Ishikawa (cell line): ENCODE measurements around the gene QSOX1.

Experiments
- CREB1 ChIP-seq: IDR thresholded peaks from 2 replicates; pipeline ENCODE4 v1.6.1; 2012; ENCODE audit warnings: low read depth
- EGR1 ChIP-seq: IDR thresholded peaks from 2 replicates; pipeline ENCODE4 v1.6.1; 2012
- EP300 ChIP-seq: IDR thresholded peaks from 2 replicates; pipeline ENCODE4 v1.6.1; 2012; ENCODE audit warnings: borderline replicate concordance
- RAD21 ChIP-seq: IDR thresholded peaks from 2 replicates; pipeline ENCODE4 v1.6.1; 2012; ENCODE audit warnings: low read depth
- TF ChIP-seq, protein P1 (sequence below): IDR thresholded peaks from 2 replicates; pipeline ENCODE4 v1.6.1; 2012; ENCODE audit warnings: low read depth, mild to moderate bottlenecking

DNA sequence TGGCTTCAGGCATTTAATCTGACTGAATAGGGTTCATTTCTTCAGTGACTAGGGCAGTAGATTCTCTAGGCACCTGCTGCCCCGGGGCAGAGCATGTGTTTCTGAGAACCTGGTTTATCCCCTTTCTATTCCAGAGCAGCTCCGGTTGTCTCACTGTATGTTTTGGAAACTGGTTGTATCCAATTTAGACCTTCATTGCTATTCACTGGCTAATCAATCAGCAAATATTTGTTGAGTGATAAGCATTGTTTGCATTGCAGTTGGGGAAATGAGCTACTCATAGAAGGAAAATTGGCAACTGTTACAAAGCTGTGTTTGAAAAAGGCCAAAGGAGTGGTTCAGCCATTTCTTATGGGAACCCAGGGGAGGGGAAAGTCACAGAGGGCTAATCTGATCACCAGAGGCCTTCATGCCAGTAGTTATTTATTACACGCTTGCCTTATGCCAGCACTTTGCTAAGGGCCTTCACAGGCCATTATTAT is 2.9 kb downstream of the QSOX1 start:
- TF ChIP-seq, protein P1, sequence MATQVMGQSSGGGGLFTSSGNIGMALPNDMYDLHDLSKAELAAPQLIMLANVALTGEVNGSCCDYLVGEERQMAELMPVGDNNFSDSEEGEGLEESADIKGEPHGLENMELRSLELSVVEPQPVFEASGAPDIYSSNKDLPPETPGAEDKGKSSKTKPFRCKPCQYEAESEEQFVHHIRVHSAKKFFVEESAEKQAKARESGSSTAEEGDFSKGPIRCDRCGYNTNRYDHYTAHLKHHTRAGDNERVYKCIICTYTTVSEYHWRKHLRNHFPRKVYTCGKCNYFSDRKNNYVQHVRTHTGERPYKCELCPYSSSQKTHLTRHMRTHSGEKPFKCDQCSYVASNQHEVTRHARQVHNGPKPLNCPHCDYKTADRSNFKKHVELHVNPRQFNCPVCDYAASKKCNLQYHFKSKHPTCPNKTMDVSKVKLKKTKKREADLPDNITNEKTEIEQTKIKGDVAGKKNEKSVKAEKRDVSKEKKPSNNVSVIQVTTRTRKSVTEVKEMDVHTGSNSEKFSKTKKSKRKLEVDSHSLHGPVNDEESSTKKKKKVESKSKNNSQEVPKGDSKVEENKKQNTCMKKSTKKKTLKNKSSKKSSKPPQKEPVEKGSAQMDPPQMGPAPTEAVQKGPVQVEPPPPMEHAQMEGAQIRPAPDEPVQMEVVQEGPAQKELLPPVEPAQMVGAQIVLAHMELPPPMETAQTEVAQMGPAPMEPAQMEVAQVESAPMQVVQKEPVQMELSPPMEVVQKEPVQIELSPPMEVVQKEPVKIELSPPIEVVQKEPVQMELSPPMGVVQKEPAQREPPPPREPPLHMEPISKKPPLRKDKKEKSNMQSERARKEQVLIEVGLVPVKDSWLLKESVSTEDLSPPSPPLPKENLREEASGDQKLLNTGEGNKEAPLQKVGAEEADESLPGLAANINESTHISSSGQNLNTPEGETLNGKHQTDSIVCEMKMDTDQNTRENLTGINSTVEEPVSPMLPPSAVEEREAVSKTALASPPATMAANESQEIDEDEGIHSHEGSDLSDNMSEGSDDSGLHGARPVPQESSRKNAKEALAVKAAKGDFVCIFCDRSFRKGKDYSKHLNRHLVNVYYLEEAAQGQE: no peak
- TF ChIP-seq EP300 (no peak), CREB1 (no peak), EGR1 (no peak), RAD21 (no peak)
